GM19239 (cell line): ENCODE data around the gene LFNG.
A peak's percentile ranks its signal among the peaks of the same experiment; 100 is the strongest.

Experiments used
- DNase-seq: peaks from one replicate; pipeline ENCODE4 v3.0.0; 2011; ENCODE audit warnings: low spot score; ENCODE audit not compliant: insufficient read length
- FAIRE-seq: peaks from 2 replicates; lab custom pipeline; 2011; peaks lifted over from hg19 to GRCh38; lab: Jason Lieb, UNC

The LFNG gene

DNA sequence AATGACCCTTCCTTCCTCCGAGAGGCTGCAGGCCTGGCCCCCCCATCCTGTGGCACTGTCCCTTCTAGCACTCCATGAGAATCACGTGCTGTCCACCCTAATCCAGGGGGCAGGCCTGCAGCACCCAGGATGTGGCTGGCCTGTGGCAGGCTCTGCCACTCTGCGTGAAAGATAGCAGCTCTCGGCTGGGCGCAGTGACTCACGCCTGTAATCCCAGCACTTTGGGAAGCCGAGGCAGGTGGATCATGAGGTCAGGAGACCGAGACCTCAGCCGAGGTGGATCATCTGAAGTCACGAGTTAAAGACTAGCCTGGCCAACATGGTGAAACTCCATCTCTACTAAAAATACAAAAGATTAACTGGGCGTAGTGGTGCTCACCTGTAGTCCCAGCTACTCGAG lies 18.9 kb upstream of the LFNG start:
- no peak for FAIRE-seq
- no peak for DNase-seq

- DNase-seq (no peak), FAIRE-seq (no peak)
Measured at GRCh38 chr7:2501947-2502646, 17.5 kb upstream of the LFNG start.

GRCh38 chr7:2502647-2502966 lies 17.0 kb upstream of the LFNG start:
- FAIRE-seq (no peak), DNase-seq (no peak)

GRCh38 chr7:2503056-2503941 lies 16.3 kb upstream of the LFNG start:
- DNase-seq (no peak), FAIRE-seq (no peak)

- FAIRE-seq (no peak), DNase-seq (no peak)
Measured at GRCh38 chr7:2504128-2504888, 15.3 kb upstream of the LFNG start.

GRCh38 chr7:2504889-2505375 lies 14.6 kb upstream of the LFNG start:
- DNase-seq (no peak), FAIRE-seq (no peak)

GRCh38 chr7:2505401-2505800 lies 14.2 kb upstream of the LFNG start:
- FAIRE-seq (no peak), DNase-seq (no peak)

DNA sequence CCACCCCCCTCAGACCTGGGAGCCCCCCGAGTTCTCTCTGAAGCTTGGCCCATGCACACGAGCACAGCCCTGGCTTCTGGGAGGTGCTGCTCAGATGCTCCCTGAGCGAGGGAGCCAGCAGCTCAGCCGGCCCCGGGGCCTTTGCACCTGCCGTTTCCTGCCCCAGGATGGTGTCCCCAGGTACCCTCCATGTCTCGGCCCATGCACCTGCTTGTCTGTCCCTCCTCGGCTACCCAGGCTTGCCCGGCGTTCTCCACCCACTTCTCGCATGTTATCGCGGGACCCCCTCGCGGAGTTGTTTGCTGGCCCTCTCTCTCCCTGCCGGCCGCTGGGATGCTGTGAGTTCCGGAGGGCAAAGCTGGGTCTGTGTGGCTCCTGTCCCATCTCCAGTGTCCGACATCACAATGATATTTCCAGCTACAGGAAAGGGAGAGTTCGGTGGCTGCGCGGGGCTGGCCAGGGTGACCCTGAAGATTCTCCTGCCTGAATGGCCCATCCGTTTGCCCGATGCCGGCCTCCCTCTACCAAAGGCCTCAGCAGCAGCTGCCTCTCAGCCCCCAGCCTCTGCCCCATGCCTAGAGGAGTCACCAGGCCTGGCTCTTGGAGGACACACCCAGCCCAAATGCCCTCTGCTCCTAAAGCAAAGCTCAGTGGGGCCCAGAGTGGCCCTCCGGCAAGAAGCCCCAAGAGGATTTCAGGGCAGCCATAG lies 12.2 kb upstream of the LFNG start:
- FAIRE-seq (no peak), DNase-seq (no peak)

DNA sequence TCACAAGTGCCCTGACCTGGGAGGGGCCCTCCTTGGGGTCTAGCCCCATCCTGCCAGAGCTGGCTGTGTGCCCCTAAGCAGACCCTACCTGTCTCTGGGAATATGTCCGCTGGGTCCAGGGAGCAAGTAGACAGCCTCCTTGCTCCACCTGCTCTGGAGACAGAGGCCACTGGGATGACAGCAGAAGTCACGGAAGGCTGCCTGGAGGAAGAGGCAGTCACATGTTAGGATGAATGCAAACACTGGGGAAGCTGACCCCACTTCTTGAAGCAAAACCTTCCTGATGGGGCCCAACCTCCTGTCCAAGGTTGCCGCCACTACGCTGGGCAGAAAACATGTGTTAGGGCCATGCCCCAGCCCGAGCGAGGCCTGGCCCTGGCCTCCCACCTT lies 11.7 kb upstream of the LFNG start:
- no peak for DNase-seq
- FAIRE-seq = no peak

DNA sequence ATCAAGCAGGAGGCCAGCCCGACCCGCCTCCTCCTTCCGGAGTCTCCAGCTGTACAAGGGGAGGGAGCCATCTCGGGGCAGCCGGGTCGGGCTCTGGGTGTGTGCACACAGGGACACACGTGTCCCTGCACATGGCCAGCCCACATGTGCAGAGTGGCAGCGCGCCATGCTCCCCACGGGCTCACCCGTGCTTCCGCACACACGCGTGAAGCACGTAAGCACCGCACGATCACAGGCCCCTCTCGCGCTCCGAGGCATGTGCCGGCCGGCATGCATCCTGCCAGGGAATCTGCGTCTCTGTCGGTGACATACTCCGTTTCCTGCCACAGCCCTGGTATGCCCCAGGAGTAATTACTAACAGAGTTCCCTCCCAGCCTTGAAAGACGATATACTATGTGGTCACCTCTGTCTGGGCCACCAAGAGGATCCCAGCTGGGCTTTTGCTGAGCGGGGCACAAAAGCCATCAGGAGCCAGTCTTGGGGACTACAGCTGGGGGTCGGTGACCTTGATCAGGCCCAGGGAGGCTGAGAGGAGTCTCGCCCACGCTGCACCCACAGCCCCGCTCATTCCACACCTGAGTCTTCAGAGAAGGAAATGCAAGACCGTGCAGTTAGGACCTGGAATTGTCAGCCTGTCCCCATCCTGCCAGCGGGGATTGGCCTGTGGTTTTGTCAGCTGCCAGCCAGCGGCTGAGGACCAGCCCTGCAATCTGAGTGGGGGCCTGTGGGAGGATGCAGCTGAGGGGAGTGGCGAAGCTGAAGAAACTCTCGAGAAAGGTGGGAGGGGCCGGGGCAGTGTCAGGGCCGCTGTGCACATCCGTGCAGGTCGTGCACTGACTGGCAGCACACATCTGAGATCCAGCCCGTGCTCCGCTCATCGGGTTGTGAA lies 11.0 kb upstream of the LFNG start:
- FAIRE-seq (peak; percentile 93), DNase-seq (peak; percentile 77)

- no peak for DNase-seq
- no peak for FAIRE-seq
Measured at GRCh38 chr7:2509298-2509906, 10.2 kb upstream of the LFNG start.

DNA sequence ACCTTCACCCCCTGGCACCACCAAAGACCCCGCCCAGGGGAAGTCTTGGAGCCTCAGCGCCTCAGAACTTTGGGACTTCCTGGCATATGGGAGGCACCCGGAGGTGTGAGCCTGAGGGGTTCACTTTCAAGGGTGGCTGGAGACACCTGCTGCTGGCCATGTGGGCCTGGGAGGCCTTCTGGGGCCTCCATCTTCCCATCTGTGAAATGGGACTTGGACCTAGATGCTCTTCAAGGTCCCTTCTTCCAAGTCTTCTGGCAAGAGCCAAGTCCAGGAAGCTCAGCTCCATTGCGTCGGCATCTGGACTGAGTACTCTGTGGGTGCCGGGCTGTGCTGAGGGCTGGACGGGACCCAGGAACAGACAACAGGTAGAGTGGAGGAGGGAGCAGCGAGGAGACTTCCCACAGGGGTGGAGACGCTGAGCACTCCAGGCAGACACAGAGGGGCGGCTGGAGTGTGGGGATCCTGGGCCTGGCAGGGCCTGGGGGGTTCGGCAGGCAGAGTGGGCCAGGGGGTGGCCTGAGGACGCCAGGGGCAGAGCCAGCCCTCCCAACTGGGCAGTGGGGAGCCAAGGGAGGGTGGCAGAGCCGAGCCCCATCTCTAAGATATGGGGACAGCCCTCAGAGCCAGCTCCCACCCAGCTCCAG lies 9.3 kb upstream of the LFNG start:
- DNase-seq (no peak), FAIRE-seq (no peak)

DNA sequence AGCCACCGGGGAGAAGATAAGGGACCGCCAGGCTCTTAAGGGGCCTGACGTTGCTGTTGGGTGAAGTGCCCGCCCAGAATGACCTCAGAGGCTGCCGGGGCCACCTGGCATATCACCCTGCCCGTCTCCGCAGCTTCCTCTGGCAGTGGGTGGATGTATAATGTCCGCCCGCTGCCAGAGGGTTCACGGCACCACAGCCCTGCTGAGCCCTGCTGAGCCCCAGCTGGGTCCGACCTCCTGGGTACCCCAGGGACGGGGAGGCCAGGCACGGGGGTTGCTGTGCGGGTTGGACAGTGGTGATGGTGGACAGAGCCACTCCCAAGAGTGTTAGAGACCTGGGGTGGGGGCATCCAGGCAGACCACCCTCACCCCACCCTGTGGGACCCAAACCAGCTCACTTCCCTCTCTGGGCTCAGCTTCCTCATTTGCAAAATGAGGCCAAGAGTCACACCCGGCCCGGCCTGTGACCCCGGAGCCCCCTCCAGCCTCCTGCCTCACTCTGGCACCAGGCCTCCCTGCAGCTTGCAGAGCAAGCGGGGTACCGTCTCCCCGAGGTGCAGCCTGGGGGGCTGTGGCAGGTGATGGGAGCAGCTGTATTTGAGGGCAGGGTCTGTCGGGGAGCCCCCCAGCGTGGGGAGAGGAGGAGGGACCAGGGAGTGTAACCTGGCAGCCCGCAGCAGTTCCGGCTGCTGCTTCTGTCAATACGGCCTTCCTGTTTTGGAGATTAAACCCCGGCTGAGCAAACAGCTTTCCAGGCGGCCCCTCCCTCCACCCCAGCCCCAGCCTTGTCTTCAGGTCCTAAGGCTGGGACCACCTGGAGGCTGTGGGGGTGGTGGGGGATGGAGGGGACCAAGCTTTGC lies 8.4 kb upstream of the LFNG start:
- FAIRE-seq (peak; percentile 84), DNase-seq (peak; percentile 74)

- no peak for DNase-seq
- FAIRE-seq = no peak
Measured at GRCh38 chr7:2511769-2512168, 7.8 kb upstream of the LFNG start.

DNA sequence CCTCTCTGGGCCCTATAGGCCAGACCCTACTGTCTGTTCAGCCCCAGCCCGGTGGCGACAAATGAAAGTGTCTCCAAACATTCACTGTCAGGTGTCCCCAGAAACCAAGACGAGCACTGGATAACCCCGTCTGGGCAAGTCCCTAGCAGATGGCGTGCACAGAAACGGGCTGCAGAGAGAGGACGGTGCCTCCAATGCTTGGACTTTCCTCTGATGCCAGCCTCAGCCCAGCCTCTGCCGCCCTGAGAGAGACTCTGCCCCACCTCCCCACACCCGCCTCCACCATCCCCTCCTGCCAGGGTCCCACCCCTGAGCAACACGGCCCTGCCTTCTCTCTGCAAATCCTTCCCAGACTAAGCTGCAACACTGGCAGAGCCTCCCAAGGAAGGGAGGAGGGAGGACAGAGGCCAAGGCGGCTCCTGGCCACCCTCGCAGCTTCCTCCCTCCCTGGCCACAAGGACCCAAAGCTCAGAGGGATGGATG lies 7.4 kb upstream of the LFNG start:
- DNase-seq (no peak), FAIRE-seq (peak; percentile 82)

DNA sequence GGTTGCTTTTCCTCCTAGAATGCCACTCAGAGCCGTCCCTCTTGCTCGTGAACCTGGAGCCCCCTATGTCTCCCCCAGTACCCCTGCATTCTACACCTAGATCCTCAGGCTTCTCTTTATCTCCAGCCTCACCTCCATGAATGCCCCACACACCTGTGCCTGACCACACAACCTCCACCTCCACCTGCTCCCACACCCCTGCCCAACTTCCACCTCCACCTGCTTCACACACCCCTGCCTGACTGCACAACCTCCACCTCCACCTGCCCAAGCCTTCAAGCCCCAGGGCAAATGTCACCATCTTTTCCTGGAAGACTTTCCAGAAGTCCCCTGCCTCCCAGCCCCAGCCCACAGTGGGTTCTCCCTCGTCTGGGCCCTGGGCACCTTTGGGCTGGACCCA lies 6.9 kb upstream of the LFNG start:
- FAIRE-seq = no peak
- no peak for DNase-seq

- no peak for FAIRE-seq
- DNase-seq = no peak
Measured at GRCh38 chr7:2513702-2514101, 5.9 kb upstream of the LFNG start.
